HG03571 (cell line): ENCODE data around the gene COL5A2.

Experiments
- ATAC-seq: cut with Tn5 transposase; IDR thresholded peaks from one replicate; pipeline ENCODE4 v1.9.1; 2021; ENCODE audit not compliant: unreplicated experiment

The COL5A2 gene

GRCh38 chr2:189179570-189179950, at the start of gene COL5A2:
COL5A2 (minus strand) TSS chr2:189179761; CDS start chr2:189179604, 157 bp downstream.
- no peak for ATAC-seq

- ATAC-seq = no peak
Measured at GRCh38 chr2:189226017-189226416, 46.5 kb upstream of the COL5A2 start.

- no peak for ATAC-seq
Measured at GRCh38 chr2:189225032-189225431, 45.5 kb upstream of the COL5A2 start.

- ATAC-seq = no peak
Measured at GRCh38 chr2:189222468-189223105, 43.0 kb upstream of the COL5A2 start.

- no peak for ATAC-seq
Measured at GRCh38 chr2:189221811-189222467, 42.4 kb upstream of the COL5A2 start.

GRCh38 chr2:189218236-189218635, 38.7 kb upstream of the COL5A2 start:
- no peak for ATAC-seq

- ATAC-seq = no peak
Measured at GRCh38 chr2:189217541-189217940, 38.0 kb upstream of the COL5A2 start.

GRCh38 chr2:189217051-189217450, 37.5 kb upstream of the COL5A2 start:
- ATAC-seq = no peak

GRCh38 chr2:189214484-189214883, 34.9 kb upstream of the COL5A2 start:
- ATAC-seq = no peak

- no peak for ATAC-seq
Measured at GRCh38 chr2:189213250-189213649, 33.7 kb upstream of the COL5A2 start.

GRCh38 chr2:189210250-189211087, 30.9 kb upstream of the COL5A2 start:
- ATAC-seq = no peak

GRCh38 chr2:189208254-189208653, 28.7 kb upstream of the COL5A2 start:
- no peak for ATAC-seq

GRCh38 chr2:189204322-189204941, 24.9 kb upstream of the COL5A2 start:
- no peak for ATAC-seq

- no peak for ATAC-seq
Measured at GRCh38 chr2:189203177-189203799, 23.7 kb upstream of the COL5A2 start.

GRCh38 chr2:189199797-189200196, 20.2 kb upstream of the COL5A2 start:
- no peak for ATAC-seq

- ATAC-seq = no peak
Measured at GRCh38 chr2:189192766-189193165, 13.2 kb upstream of the COL5A2 start.

- no peak for ATAC-seq
Measured at GRCh38 chr2:189191766-189192165, 12.2 kb upstream of the COL5A2 start.

GRCh38 chr2:189190685-189191084, 11.1 kb upstream of the COL5A2 start:
- no peak for ATAC-seq

- no peak for ATAC-seq
Measured at GRCh38 chr2:189188115-189188805, 8.7 kb upstream of the COL5A2 start.

GRCh38 chr2:189183170-189183569, 3.6 kb upstream of the COL5A2 start:
- no peak for ATAC-seq
